ENCODE measurements around the gene PIWIL4.

The PIWIL4 gene

DNA sequence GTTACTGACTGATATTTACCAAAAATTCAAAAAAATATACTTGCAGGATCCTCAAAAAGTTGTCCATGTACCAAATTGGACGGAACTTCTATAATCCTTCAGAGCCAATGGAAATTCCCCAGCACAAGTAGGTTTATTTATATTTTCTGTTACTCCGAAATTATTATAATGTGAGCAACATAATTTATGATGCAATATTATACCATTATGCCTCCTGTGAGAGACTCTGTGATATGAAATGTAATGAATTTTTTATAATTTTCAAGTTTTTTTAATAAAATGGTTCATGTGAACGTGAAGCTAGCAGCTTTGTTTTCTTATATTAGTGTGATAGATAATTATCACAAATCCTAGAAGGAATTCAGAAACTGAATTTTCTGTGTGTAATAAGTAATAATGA, 18.2 kb downstream of the PIWIL4 start:
- no peak for DNase-seq (ENCODE audit: low spot score)
- TF ChIP-seq, protein P1, sequence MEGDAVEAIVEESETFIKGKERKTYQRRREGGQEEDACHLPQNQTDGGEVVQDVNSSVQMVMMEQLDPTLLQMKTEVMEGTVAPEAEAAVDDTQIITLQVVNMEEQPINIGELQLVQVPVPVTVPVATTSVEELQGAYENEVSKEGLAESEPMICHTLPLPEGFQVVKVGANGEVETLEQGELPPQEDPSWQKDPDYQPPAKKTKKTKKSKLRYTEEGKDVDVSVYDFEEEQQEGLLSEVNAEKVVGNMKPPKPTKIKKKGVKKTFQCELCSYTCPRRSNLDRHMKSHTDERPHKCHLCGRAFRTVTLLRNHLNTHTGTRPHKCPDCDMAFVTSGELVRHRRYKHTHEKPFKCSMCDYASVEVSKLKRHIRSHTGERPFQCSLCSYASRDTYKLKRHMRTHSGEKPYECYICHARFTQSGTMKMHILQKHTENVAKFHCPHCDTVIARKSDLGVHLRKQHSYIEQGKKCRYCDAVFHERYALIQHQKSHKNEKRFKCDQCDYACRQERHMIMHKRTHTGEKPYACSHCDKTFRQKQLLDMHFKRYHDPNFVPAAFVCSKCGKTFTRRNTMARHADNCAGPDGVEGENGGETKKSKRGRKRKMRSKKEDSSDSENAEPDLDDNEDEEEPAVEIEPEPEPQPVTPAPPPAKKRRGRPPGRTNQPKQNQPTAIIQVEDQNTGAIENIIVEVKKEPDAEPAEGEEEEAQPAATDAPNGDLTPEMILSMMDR (IDR thresholded peaks at IDR 0.05; ENCODE audit: extremely low read depth, missing control alignments) = no peak

DNA sequence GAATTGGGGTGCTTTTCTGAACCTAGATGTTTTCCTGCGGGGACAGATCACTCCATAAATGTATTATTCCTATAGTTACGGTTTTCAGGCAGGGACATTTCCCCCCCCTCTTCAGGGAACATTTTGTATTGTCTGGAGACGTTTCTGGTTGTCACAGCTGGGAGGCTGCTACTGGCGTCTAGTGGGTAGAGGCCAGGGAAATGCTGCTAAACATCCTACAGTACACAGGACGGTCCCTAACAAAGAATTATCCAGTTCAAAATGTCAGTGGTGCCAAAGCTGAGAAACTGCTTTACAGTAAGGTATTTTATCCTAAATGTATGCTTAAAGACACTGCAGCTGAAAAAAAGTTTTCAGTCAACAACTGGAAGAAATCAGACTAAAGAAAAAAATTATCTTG, 19.4 kb downstream of the PIWIL4 start:
- TF ChIP-seq, protein P1 (IDR thresholded peaks at IDR 0.05; ENCODE audit: extremely low read depth, missing control alignments) = no peak

DNA sequence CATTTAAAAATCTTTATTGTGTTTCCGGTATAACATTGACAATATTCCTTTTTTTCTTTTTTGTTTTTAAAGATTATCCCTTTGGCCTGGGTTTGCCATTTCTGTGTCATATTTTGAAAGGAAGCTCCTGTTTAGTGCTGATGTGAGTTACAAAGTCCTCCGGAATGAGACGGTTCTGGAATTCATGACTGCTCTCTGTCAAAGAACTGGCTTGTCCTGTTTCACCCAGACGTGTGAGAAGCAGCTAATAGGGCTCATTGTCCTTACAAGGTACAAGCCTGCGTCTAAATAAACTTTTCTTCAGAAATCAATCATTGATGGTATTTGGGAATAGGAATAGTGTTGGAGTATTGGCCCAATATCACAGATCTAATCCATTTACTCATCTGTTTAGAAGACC, 19.8 kb downstream of the PIWIL4 start:
- no peak for DNase-seq (ENCODE audit: low spot score)
- TF ChIP-seq, protein P1 (IDR thresholded peaks at IDR 0.05; ENCODE audit: extremely low read depth, missing control alignments) = no peak

More for the DNA sequence above, 19.4 kb downstream of the PIWIL4 start:
- no peak for DNase-seq (ENCODE audit: low spot score)

DNA sequence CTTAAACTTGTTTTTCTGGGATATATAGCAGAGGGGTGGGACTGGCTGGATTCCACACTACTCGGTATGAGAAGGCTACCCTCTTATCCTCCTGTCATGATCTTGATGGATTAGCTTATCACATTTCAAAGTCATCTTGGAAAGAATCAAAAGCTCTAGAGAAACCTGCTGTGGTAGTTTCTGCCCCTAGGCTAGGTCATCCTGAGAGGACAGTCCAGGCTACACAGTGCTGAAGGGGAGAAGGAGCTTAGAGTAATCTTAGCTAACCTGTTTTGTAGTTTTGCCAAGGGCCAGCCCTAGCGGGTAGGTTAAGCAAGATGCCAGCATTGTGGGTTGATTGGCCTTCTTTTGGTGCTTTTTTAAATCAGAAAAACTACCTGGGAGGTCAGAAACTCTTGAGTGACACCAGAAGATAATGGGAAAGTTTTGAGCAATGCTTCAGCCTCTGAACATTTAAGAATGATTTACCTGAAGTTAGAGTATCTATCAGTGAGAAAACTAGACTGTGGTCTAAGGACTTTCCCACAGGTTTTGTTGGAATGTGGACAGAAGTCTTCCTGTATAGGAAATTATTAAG, 21.3 kb downstream of the PIWIL4 start:
- no peak for DNase-seq (ENCODE audit: low spot score)
- TF ChIP-seq, protein P1 (IDR thresholded peaks at IDR 0.05; ENCODE audit: extremely low read depth, missing control alignments) = no peak

DNA sequence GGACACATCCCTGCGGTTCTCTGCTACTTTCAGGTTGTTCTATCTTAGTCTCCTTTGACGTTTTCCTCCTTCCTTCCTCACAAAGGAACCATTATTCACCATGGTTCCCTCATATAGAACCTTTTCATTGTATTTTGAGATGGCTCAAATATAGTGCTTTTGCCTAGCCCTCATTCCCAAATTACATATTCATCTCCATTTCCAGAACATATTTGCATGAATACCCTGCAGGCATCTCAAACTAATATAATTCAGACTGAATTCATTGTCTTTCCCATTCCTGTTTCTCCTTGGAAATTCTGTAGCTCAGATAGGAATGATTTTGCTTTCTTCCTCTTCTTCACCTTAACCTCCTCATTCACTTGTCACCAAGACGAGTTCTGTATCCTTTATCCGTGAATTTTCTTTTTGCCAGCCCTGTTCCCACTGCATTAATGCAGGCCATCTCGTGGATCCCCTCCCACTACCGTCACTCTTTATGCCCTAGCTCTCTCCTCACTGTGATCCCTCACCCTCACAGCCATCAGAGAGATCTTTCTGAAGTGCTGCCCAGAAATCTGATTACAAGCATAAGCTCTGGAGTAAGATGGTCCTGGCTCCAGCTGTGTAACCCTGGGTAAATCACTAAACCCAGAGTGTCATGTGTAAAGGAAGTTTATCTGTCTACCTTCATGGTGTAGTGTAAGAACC, 23.3 kb downstream of the PIWIL4 start:
- no peak for DNase-seq (ENCODE audit: low spot score)
- TF ChIP-seq, protein P1 (IDR thresholded peaks at IDR 0.05; ENCODE audit: extremely low read depth, missing control alignments) = no peak

DNA sequence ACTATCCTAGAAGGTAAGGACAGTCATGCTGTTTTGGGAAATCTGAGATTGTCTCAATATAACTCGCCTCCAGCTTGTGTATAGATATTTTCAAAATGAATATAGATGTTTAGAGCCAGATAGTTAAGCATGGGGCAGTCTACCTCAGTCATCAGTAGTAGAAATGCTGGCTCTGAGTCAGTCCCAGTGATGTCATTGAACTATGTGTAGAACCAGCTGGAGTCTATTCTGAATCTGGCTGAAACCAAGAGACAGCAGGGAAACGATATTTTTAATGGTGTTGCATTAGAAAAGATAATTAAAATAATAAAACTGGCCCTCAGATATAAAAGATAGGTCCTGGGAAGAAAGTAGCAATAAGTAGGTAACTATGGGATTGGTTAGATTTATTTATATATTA, 25.9 kb downstream of the PIWIL4 start:
- DNase-seq (ENCODE audit: low spot score) = no peak
- TF ChIP-seq, protein P1 (IDR thresholded peaks at IDR 0.05; ENCODE audit: extremely low read depth, missing control alignments) = no peak

DNA sequence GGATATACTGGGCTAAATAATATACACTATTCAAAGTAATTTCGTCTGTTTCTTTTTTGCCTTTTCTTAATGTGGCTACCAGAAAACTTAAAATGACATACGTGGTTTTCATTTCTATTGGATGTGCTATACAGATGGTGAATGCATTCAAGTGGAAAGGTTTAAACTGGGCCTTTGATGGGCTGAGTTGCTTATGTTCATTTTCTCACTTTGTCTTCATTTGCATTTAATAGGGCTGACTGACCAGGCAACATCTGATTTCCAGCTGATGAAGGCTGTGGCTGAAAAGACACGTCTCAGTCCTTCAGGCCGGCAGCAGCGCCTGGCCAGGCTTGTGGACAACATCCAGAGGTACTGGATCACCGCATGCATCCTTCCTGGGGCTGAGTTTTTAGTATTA, 27.9 kb downstream of the PIWIL4 start:
- DNase-seq (ENCODE audit: low spot score) = no peak
- TF ChIP-seq, protein P1 (IDR thresholded peaks at IDR 0.05; ENCODE audit: extremely low read depth, missing control alignments) = no peak
